IMR-90 (cell line): ENCODE results near the gene INPP1. TPM values are rescaled to one million over a fixed set of nuclear protein-coding genes. Genes with fewer than 3 reads are reported as not detected.

Experiments used
- ATAC-seq: fragments of 200-7000 bp; cut with Tn5 transposase; 2 replicates; pipeline ENCODE4 v1.9.1; 2020; ENCODE audit warnings: low read depth, mild to moderate bottlenecking, moderate library complexity
- BruUV-seq: library from RNA; stranded (reverse); fragments of 400-500 nt; replicated peaks from 2 replicates; lab custom pipeline; 2021; lab: Mats Ljungman, UMichigan
- CTCF ChIA-PET: fragments of 300-600 bp; formaldehyde crosslinking; extraction: SDS; loops from one replicate; lab custom pipeline; 2021; ENCODE audit warnings: antibody characterized with exemption; lab: Yijun Ruan, JAX
- POLR2A ChIA-PET: fragments of 300-600 bp; sonication (Branson Sonifier 250); formaldehyde crosslinking; loops from one replicate; lab custom pipeline; 2022; ENCODE audit warnings: antibody characterized with exemption; ENCODE audit not compliant: unreplicated experiment; lab: Charles Lee
- DNase-seq: peaks from one replicate; pipeline ENCODE4 v3.0.0; 2013
- H2AFZ ChIP-seq: replicated peaks from 2 replicates; pipeline ENCODE3; 2013; ENCODE audit warnings: low read length, mild to moderate bottlenecking; ENCODE audit not compliant: poor library complexity
- H2AK5ac ChIP-seq: 2 replicates; pipeline ENCODE4 v1.6.1; 2013; ENCODE audit warnings: low read depth, low read length, inconsistent platforms
- H2AK9ac ChIP-seq: replicated peaks from 2 replicates; pipeline ENCODE3; 2013; ENCODE audit warnings: mild to moderate bottlenecking, low read depth, low read length, moderate library complexity; ENCODE audit not compliant: poor library complexity
- H2BK120ac ChIP-seq: 2 replicates; pipeline ENCODE4 v1.6.1; 2013; ENCODE audit warnings: low read depth, low read length, inconsistent platforms
- H2BK15ac ChIP-seq: 3 replicates; pipeline ENCODE4 v1.6.1; 2013; ENCODE audit warnings: low read depth, low read length, inconsistent platforms
- H2BK20ac ChIP-seq: 2 replicates; pipeline ENCODE4 v1.6.1; 2013; ENCODE audit warnings: low read depth, mild to moderate bottlenecking, inconsistent platforms, low read length, moderate library complexity
- H2BK5ac ChIP-seq: 2 replicates; pipeline ENCODE4 v1.6.1; 2013; ENCODE audit warnings: mild to moderate bottlenecking, low read depth, low read length, inconsistent platforms; ENCODE audit not compliant: poor library complexity, severe bottlenecking
- H3K14ac ChIP-seq: replicated peaks from 2 replicates; pipeline ENCODE4 v1.6.1; 2013; ENCODE audit warnings: low read depth, low read length, inconsistent platforms
- H3K18ac ChIP-seq: 2 replicates; pipeline ENCODE4 v1.6.1; 2013; ENCODE audit warnings: low read depth, low read length, control low read depth
- H3K23ac ChIP-seq: 2 replicates; pipeline ENCODE4 v1.6.1; 2013; ENCODE audit warnings: low read depth, low read length, inconsistent platforms
- H3K27ac ChIP-seq: 2 replicates; pipeline ENCODE4 v1.5.1; 2013; ENCODE audit warnings: mild to moderate bottlenecking, control low read depth, low read length; ENCODE audit not compliant: insufficient read depth
- H3K27me3 ChIP-seq: 2 replicates; pipeline ENCODE4 v1.6.1; 2013; ENCODE audit warnings: low read length; ENCODE audit not compliant: control insufficient read depth, insufficient read depth
- H3K36me3 ChIP-seq: 2 replicates; pipeline ENCODE4 v1.6.1; 2013; ENCODE audit warnings: low read length, mixed read lengths; ENCODE audit not compliant: control insufficient read depth, insufficient read depth
- H3K4ac ChIP-seq: 2 replicates; pipeline ENCODE4 v1.6.1; 2013; ENCODE audit warnings: low read depth, low read length, inconsistent platforms
- H3K4me1 ChIP-seq: 2 replicates; pipeline ENCODE4 v1.6.1; 2013; ENCODE audit warnings: low read length, mixed read lengths; ENCODE audit not compliant: control insufficient read depth, insufficient read depth
- H3K4me2 ChIP-seq: 2 replicates; pipeline ENCODE4 v1.6.1; 2013; ENCODE audit warnings: low read depth, mild to moderate bottlenecking, control low read depth, low read length, moderate library complexity
- H3K4me3 ChIP-seq: 2 replicates; pipeline ENCODE4 v1.5.1; 2013; ENCODE audit warnings: low read depth, mild to moderate bottlenecking, control low read depth, low read length, moderate library complexity; ENCODE audit not compliant: insufficient read depth
- H3K56ac ChIP-seq: 2 replicates; pipeline ENCODE4 v1.6.1; 2013; ENCODE audit warnings: low read length, inconsistent platforms; ENCODE audit not compliant: insufficient read depth; ENCODE audit errors: extremely low read depth
- H3K79me1 ChIP-seq, 2 experiments: 2 replicates each; pipeline ENCODE4 v1.6.1; 2013; ENCODE audit warnings: low read length in 2 of 2, inconsistent platforms in 1 of 2, low read depth in 1 of 2
- H3K9ac ChIP-seq: 2 replicates; pipeline ENCODE4 v1.6.1; 2013; ENCODE audit warnings: low read depth, low read length, control low read depth
- H3K9me1 ChIP-seq: 2 replicates; pipeline ENCODE4 v1.6.1; 2013; ENCODE audit warnings: low read length, inconsistent platforms; ENCODE audit not compliant: insufficient read depth
- H3K9me3 ChIP-seq: 2 replicates; pipeline ENCODE4 v1.6.1; 2013; ENCODE audit warnings: low read length; ENCODE audit not compliant: control insufficient read depth, insufficient read depth
- H4K20me1 ChIP-seq: 2 replicates; pipeline ENCODE4 v1.6.1; 2013; ENCODE audit warnings: low read length, inconsistent platforms; ENCODE audit not compliant: insufficient read depth
- H4K5ac ChIP-seq: 2 replicates; pipeline ENCODE4 v1.6.1; 2013; ENCODE audit warnings: mild to moderate bottlenecking, low read depth, low read length, control low read depth
- H4K8ac ChIP-seq, 2 experiments: 2 replicates each; pipeline ENCODE4 v1.6.1; 2013; ENCODE audit warnings: low read depth in 2 of 2, low read length in 2 of 2, control low read depth in 1 of 2, inconsistent platforms in 1 of 2
- H4K91ac ChIP-seq: 2 replicates; pipeline ENCODE4 v1.6.1; 2013; ENCODE audit warnings: low read depth, low read length, inconsistent platforms; ENCODE audit not compliant: insufficient read depth
- BHLHE40 ChIP-seq: fragments of 150-350 bp; IDR thresholded peaks from 2 replicates; pipeline ENCODE4 v1.6.1; 2016; ENCODE audit warnings: mild to moderate bottlenecking, low read depth, low read length
- CEBPB ChIP-seq: IDR thresholded peaks from 2 replicates; pipeline ENCODE4 v1.6.1; 2012; ENCODE audit warnings: low read depth, low read length, improper control_type of control experiment
- CHD1 ChIP-seq: IDR thresholded peaks from 2 replicates; pipeline ENCODE4 v1.6.1; 2012; ENCODE audit warnings: low read depth, low read length, improper control_type of control experiment
- FOS ChIP-seq: fragments of 150-350 bp; IDR thresholded peaks from 2 replicates; pipeline ENCODE4 v1.6.1; 2016; ENCODE audit warnings: low read depth, low read length
- MAZ ChIP-seq: IDR thresholded peaks from 2 replicates; pipeline ENCODE4 v1.6.1; 2012; ENCODE audit warnings: low read depth, mild to moderate bottlenecking, low read length, improper control_type of control experiment, moderate library complexity, borderline replicate concordance
- MXI1 ChIP-seq: IDR thresholded peaks from 2 replicates; pipeline ENCODE4 v1.6.1; 2012; ENCODE audit warnings: low read depth, mild to moderate bottlenecking, low read length, moderate library complexity, borderline replicate concordance
- NFE2L2 ChIP-seq: fragments of 150-350 bp; IDR thresholded peaks from 2 replicates; pipeline ENCODE4 v1.6.1; 2016; ENCODE audit warnings: low read depth, mild to moderate bottlenecking, low read length
- POLR2A ChIP-seq: IDR thresholded peaks from 2 replicates; pipeline ENCODE4 v1.6.1; 2012; ENCODE audit warnings: mild to moderate bottlenecking, low read depth, low read length
- RAD21 ChIP-seq: IDR thresholded peaks from 2 replicates; pipeline ENCODE4 v1.6.1; 2012; ENCODE audit warnings: low read length, improper control_type of control experiment
- SMC3 ChIP-seq: fragments of 150-350 bp; IDR thresholded peaks from 2 replicates; pipeline ENCODE4 v1.6.1; 2016; ENCODE audit warnings: low read depth, mild to moderate bottlenecking, antibody characterized with exemption, low read length, moderate library complexity
- WGBS, 2 experiments: methylation state at CpG; one replicate each; pipeline versions ENCODE4 v1.1.5 to v1.1.7; 2013; ENCODE audit warnings: missing lambda C conversion rate in 2 of 2; ENCODE audit not compliant: insufficient read length in 1 of 2; ENCODE audit errors: extremely low coverage in 2 of 2; 5-methylcytosine and 5-hydroxymethylcytosine counted together
- dilution Hi-C: fragments of 300-500 bp; cut with HindIII; formaldehyde crosslinking; loops from one replicate; pipeline ENCODE4 v1.14.3; 2018; ENCODE audit warnings: low sequenced_read_pairs; ENCODE audit not compliant: unreplicated experiment
- in situ Hi-C: fragments of 300-500 bp; cut with MboI; formaldehyde crosslinking; loops from 3 replicates; pipeline ENCODE4 v1.14.3; 2019; ENCODE audit warnings: low sequenced_read_pairs, inconsistent platforms, mixed read lengths
- intact Hi-C: fragments of 100-400 bp; cut with micrococcal nuclease; formaldehyde crosslinking; loops from 2 replicates; pipeline ENCODE4 v1.10.0; 2022
- polyA plus RNA-seq, 3 experiments: library from polyadenylated mRNA; depleted of rRNA; stranded (reverse); fragments of >200 nt; gene quantifications; 2 replicates each; pipeline ENCODE4 v1.2.3, GENCODE V29; 2012; ENCODE audit warnings: low replicate concordance in 1 of 3
- total RNA-seq: library from RNA; depleted of rRNA; stranded (reverse); fragments of >200 nt; gene quantifications from 2 replicates; pipeline ENCODE4 v1.2.3, GENCODE V29; 2012
- TF ChIP-seq, protein P1 (sequence below): fragments of 150-350 bp; IDR thresholded peaks from 2 replicates; pipeline ENCODE4 v1.6.1; 2017; ENCODE audit warnings: mild to moderate bottlenecking, antibody characterized with exemption, low read length, low read depth
- TF ChIP-seq, protein P2 (sequence below): conservative IDR thresholded peaks from 2 replicates; pipeline ENCODE4 v1.5.1; 2012; ENCODE audit warnings: mild to moderate bottlenecking, low read depth, low read length, improper control_type of control experiment

Gene INPP1
- total and polyA plus RNA-seq, 2 of the 4 experiments (the other 2 are of a cell fraction): 4.1 to 10.1 TPM

DNA sequence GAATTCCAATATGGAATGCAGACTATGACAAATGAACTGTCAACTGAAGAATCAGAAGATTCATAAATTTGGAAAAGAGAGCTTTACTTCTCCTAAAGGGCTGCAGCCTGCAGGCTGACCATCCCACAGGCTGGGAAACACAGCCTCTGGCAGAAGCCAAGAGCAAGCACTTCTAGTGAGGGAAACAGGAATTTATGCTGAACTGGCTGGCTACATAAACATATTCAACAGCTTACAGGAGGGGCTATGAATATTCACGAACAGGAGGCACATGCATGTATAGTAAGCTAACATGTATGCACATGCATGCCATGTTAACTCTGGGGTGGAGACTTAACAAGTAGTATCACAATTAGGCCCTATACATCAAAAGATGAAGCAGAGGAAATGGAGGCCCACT, 41.3 kb upstream of the INPP1 start:
- Histone ChIP-seq H2BK5ac (no peak overlapping the region), H3K9me3 (no peaks in the 10 kb centered on the region), H2AK9ac (no peak overlapping the region), H3K56ac (no peak overlapping the region), H2AFZ (no peak overlapping the region), H4K5ac (no peak overlapping the region), H3K27ac (no peak overlapping the region), H2BK20ac (no peak overlapping the region), H3K9me1 (no peaks in the 10 kb centered on the region), H3K14ac (no peak overlapping the region), H2BK15ac (no peak overlapping the region), H4K20me1 (no peaks in the 10 kb centered on the region), H3K23ac (no peak overlapping the region), H3K9ac (no peak overlapping the region), H2BK120ac (no peak overlapping the region), H3K4me2 (no peak overlapping the region), H4K8ac (no peak overlapping the region), H3K79me1 (peaks cover 3 to 8% of the 10 kb centered on the region in 2 experiments), H3K4ac (no peak overlapping the region), H2AK5ac (no peak overlapping the region), H3K4me3 (no peak overlapping the region), H3K36me3 (0 out of 2 replicates have a peak, but pooled peaks cover 2% of the 10 kb centered on the region), H3K4me1 (no peaks in the 10 kb centered on the region), H3K18ac (no peak overlapping the region), H3K27me3 (no peaks in the 10 kb centered on the region), H4K91ac (no peak overlapping the region)
- intact Hi-C loops: no loop called here
- TF ChIP-seq MXI1: no peak
- no peak for TF ChIP-seq FOS
- no peak for TF ChIP-seq BHLHE40
- TF ChIP-seq POLR2A: no peak
- no peak for TF ChIP-seq CEBPB
- TF ChIP-seq, protein P1, sequence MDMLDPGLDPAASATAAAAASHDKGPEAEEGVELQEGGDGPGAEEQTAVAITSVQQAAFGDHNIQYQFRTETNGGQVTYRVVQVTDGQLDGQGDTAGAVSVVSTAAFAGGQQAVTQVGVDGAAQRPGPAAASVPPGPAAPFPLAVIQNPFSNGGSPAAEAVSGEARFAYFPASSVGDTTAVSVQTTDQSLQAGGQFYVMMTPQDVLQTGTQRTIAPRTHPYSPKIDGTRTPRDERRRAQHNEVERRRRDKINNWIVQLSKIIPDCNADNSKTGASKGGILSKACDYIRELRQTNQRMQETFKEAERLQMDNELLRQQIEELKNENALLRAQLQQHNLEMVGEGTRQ: no peak
- TF ChIP-seq, protein P2, sequence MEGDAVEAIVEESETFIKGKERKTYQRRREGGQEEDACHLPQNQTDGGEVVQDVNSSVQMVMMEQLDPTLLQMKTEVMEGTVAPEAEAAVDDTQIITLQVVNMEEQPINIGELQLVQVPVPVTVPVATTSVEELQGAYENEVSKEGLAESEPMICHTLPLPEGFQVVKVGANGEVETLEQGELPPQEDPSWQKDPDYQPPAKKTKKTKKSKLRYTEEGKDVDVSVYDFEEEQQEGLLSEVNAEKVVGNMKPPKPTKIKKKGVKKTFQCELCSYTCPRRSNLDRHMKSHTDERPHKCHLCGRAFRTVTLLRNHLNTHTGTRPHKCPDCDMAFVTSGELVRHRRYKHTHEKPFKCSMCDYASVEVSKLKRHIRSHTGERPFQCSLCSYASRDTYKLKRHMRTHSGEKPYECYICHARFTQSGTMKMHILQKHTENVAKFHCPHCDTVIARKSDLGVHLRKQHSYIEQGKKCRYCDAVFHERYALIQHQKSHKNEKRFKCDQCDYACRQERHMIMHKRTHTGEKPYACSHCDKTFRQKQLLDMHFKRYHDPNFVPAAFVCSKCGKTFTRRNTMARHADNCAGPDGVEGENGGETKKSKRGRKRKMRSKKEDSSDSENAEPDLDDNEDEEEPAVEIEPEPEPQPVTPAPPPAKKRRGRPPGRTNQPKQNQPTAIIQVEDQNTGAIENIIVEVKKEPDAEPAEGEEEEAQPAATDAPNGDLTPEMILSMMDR: no peak
- TF ChIP-seq SMC3: no peak
- TF ChIP-seq MAZ: no peak
- no peak for TF ChIP-seq NFE2L2
- TF ChIP-seq RAD21: no peak
- no peak for TF ChIP-seq CHD1
- dilution Hi-C loops: no loop called here
- in situ Hi-C loops: no loop called here
- no peak for DNase-seq
- POLR2A ChIA-PET: no interaction called here
- WGBS, 2 experiments: no CpG with 5 or more reads among the region's 1 CpG
- CTCF ChIA-PET: no interaction called here
- no peak for ATAC-seq
- BruUV-seq: no TSS peak
